Bronchial epithelial cell (primary cell): ENCODE measurements around the gene PIP5K1C. TPM values are rescaled to one million over a fixed set of nuclear protein-coding genes. Genes with fewer than 3 reads are reported as not detected.

Experiments used
- DNase-seq: peaks from one replicate; pipeline ENCODE4 v3.0.0-alpha.2; 2010; ENCODE audit warnings: low read depth
- FAIRE-seq: peaks from 2 replicates; lab custom pipeline; 2011; peaks lifted over from hg19 to GRCh38; lab: Jason Lieb, UNC
- H3K27me3 ChIP-seq: 2 replicates; pipeline ENCODE4 v1.5.1; 2011; ENCODE audit warnings: low read length; ENCODE audit not compliant: control insufficient read depth, insufficient read depth
- H3K36me3 ChIP-seq: 2 replicates; pipeline ENCODE4 v1.5.1; 2011; ENCODE audit warnings: low read length; ENCODE audit not compliant: control insufficient read depth, insufficient read depth
- H3K4me3 ChIP-seq: 2 replicates; pipeline ENCODE4 v1.5.1; 2011; ENCODE audit warnings: mild to moderate bottlenecking, low read depth, low read length, control low read depth
- CTCF ChIP-seq: IDR thresholded peaks from 2 replicates; pipeline ENCODE4 v1.5.1; 2011; ENCODE audit warnings: mild to moderate bottlenecking, moderate library complexity, low read length, control low read depth, inconsistent platforms; ENCODE audit not compliant: insufficient read depth, severe bottlenecking
- total RNA-seq: library from RNA; depleted of rRNA; stranded (reverse); fragments of >200 nt; gene quantifications from 2 replicates; pipeline ENCODE4 v1.2.1, GENCODE V29; 2014

PIP5K1C gene
- total RNA-seq, 1 donor from 2014 or later, result 6.3 TPM

GRCh38 chr19:3708207-3708931 is 8.1 kb upstream of the PIP5K1C start, which contains the start of gene TJP3:
TJP3 (plus strand) TSS chr19:3708384; CDS start chr19:3728433, 20,049 bp downstream.
- TF ChIP-seq CTCF, result no peak
- no peaks in the 10 kb centered on the region for H3K36me3 ChIP-seq
- DNase-seq (peak; percentile 30), FAIRE-seq (no peak)
- H3K4me3 ChIP-seq, result peak within 1 kb of the TSS; percentile 11
- peaks cover 3% of the 10 kb centered on the region for H3K27me3 ChIP-seq

- Histone ChIP-seq H3K27me3 (peaks cover 3% of the 10 kb centered on the region), H3K36me3 (no peaks in the 10 kb centered on the region), H3K4me3 (no peak overlapping the region)
- no peak for DNase-seq
- no peak for FAIRE-seq
- no peak for TF ChIP-seq CTCF
Measured at GRCh38 chr19:3707868-3708206, 7.6 kb upstream of the PIP5K1C start.

- DNase-seq (no peak), FAIRE-seq (peak; percentile 18)
- Histone ChIP-seq H3K36me3 (no peaks in the 10 kb centered on the region), H3K4me3 (no peak overlapping the region), H3K27me3 (no peaks in the 10 kb centered on the region)
- TF ChIP-seq CTCF, result no peak
Measured at GRCh38 chr19:3701200-3701599, 932 bp upstream of the PIP5K1C start.

- Histone ChIP-seq H3K36me3 (peaks cover 1% of the 10 kb centered on the region), H3K27me3 (no peaks in the 10 kb centered on the region), H3K4me3 (peak overlapping the region; percentile 77)
- TF ChIP-seq CTCF, result no peak
- DNase-seq (no peak), FAIRE-seq (no peak)
Measured at GRCh38 chr19:3699741-3700241, 477 bp downstream of the PIP5K1C start.

- no peak for TF ChIP-seq CTCF
- Histone ChIP-seq H3K36me3 (peaks cover 1% of the 10 kb centered on the region), H3K27me3 (no peaks in the 10 kb centered on the region), H3K4me3 (peak overlapping the region; percentile 77)
- DNase-seq (peak; percentile 15), FAIRE-seq (no peak)
Measured at GRCh38 chr19:3698974-3699740, 1.1 kb downstream of the PIP5K1C start.
